NCI-H748 treated with DMSO at 0.1 percent for 48 hours (cell line): ENCODE results near the gene RPL29.

Experiments used
- DNase-seq: peaks from one replicate; lab custom pipeline; 2025; lab: John Stamatoyannopoulos, UW

RPL29 gene

DNA sequence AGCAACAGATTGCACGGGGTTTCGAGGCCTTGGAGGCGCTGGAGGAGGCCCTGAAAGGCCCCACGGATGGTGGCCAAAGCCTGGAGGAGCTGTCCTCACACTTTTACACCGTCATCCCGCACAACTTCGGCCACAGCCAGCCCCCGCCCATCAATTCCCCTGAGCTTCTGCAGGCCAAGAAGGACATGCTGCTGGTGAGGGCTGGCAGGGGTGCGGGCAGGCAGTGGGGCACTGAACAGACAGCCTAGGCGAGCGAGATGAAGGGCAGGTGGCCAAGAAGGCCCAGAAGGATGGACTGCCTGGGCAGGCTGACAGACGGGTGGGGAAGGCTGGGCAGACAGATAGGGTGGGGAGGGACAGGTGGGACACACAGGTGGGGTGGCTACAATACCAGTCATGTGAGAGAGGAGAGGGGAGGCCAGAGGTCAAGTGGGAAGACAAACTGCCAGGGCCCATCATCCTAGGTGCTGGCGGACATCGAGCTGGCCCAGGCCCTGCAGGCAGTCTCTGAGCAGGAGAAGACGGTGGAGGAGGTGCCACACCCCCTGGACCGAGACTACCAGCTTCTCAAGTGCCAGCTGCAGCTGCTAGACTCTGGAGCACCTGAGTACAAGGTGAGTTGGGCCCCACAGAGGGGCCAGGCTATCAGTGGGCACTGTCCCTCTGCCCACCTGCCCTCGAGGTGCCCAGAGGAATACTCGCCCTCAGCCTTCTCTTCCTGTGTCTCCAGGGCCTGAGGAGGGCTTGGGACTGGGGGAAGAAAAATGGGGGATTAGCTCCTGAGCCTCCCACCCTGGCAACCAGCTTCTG lies 50.5 kb downstream of the RPL29 start:
- no peak for DNase-seq

DNA sequence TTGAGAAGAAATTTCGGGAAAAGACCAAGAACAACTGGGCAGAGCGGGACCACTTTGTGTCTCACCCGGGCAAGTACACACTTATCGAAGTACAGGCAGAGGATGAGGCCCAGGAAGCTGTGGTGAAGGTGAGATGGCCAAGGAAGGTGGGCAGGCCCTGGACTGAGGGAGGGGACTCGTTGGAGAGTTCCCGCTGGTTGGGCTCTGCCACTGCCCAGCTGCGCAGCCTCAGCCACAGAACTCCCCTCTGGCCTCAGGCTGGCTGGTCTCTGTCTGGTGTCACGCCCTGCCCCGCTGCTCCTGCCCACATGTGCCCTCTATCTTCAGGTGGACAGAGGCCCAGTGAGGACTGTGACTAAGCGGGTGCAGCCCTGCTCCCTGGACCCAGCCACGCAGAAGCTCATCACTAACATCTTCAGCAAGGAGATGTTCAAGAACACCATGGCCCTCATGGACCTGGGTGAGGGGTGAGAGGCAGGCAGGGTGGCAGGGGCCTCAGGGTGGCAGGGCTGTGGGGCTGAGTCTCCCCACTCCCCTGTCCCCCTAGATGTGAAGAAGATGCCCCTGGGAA lies 51.2 kb downstream of the RPL29 start:
- no peak for DNase-seq
